ENCODE results near the gene FRA10AC1. TPM values are rescaled to one million over a fixed set of nuclear protein-coding genes. Genes with fewer than 3 reads are reported as not detected.

FRA10AC1 gene, protein sequence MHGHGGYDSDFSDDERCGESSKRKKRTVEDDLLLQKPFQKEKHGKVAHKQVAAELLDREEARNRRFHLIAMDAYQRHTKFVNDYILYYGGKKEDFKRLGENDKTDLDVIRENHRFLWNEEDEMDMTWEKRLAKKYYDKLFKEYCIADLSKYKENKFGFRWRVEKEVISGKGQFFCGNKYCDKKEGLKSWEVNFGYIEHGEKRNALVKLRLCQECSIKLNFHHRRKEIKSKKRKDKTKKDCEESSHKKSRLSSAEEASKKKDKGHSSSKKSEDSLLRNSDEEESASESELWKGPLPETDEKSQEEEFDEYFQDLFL
- total RNA-seq (16.5 TPM), polyA plus RNA-seq (1 to 10 TPM; 5.1 to 7.5 (median 5.7) TPM)

DNA sequence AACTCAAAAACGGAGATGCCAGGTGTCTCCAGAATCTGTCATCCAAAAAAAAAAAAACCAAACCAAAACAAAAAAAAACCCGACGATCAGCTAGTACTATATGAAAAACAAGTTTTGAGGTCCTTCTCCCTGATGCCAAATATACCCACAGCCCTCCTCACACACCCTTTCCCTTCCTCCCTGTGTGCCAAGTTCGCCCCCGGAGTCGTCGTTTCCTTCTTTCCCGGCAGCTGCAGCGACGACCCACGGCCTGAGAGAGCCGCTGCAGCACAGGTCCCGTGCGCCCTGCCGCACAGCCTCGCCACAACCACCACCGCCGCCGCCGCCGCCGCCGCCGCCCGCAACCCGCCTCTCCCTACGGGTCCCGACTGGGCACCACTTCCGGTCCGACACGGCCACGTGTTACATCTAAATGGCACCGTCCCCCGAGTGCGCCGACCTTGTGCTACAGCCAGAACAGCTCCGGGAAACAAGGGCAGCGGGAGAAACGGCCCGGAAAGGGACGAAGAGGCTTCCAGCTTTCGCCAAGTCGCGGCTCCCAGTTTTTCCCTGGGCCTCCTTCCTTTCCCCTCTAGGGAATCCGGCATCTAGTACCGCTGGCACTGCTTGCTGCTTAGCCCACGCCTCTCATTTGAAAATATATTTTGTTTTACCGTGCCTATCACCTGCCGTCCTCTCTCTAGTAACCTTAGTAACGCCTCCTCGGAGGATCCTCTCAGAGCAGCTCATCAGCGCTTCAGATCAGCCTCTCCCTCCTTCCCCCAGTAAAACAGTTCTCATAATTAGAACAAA lies at the start of gene FRA10AC1:
TSS of gene FRA10AC1 (minus strand) at position 383 of the 792 bp plus-strand sequence. CDS start 2,486 bp downstream, outside the sequence.
- ATAC-seq (ENCODE audit: low read depth in 2 of 2) = peak; percentile 89 to 90
- Mint-ChIP-seq H3K27ac (no peak within 1 kb of the TSS), H3K9me3 (peaks cover 0 to 2% (median 0%) of the 10 kb centered on the region in 7 donors)

GRCh38 chr10:93751832-93752231 lies 49.4 kb upstream of the FRA10AC1 start:
- Mint-ChIP-seq H3K27ac (no peak overlapping the region), H3K4me3 (peak overlapping the region in 3 of 4 donors; percentile 4 to 68 (median 47)), H3K27me3 (peaks cover 33% of the 10 kb centered on the region), H3K9me3 (peaks cover 0 to 6% (median 0%) of the 10 kb centered on the region in 7 donors), H3K4me1 (peaks cover 0 to 6% (median under 1%) of the 10 kb centered on the region in 4 donors), H3K36me3 (no peaks in the 10 kb centered on the region)
- Histone ChIP-seq H3K27me3 (ENCODE audit: control insufficient read depth, insufficient read depth, low read length) (peaks cover 12% of the 10 kb centered on the region), H3K4me1 (ENCODE audit: control insufficient read depth, insufficient read depth, low read length, poor library complexity, severe bottlenecking) (no peaks in the 10 kb centered on the region), H3K9me3 (ENCODE audit: control insufficient read depth in 2 of 2, low read length in 2 of 2) (no peaks in the 10 kb centered on the region), H3K27ac (ENCODE audit: insufficient read depth, low read length, poor library complexity, severe bottlenecking) (no peak overlapping the region), H3K4me3 (ENCODE audit: low read depth, low read length) (peak overlapping the region; percentile 51), H3K36me3 (ENCODE audit: control insufficient read depth, insufficient read depth, low read length) (no peaks in the 10 kb centered on the region)
- DNase-seq = peak in 2 of 3 donors; percentile 8 to 9
- ATAC-seq (ENCODE audit: low read depth in 2 of 2) = no peak

More for the DNA sequence above, at the start of gene FRA10AC1:
- H3K4me3 Mint-ChIP-seq = no peak within 1 kb of the TSS
- Histone ChIP-seq H3K4me3 (ENCODE audit: low read depth, low read length) (peak within 1 kb of the TSS; percentile 98), H3K4me1 (ENCODE audit: control insufficient read depth, insufficient read depth, low read length, poor library complexity, severe bottlenecking) (peaks cover 42% of the 10 kb centered on the region), H3K36me3 (ENCODE audit: control insufficient read depth, insufficient read depth, low read length) (peaks cover 18% of the 10 kb centered on the region), H3K27me3 (ENCODE audit: control insufficient read depth, insufficient read depth, low read length) (no peaks in the 10 kb centered on the region), H3K9me3 (ENCODE audit: control insufficient read depth in 2 of 2, low read length in 2 of 2) (no peaks in the 10 kb centered on the region), H3K27ac (ENCODE audit: insufficient read depth, low read length, poor library complexity, severe bottlenecking) (peak within 1 kb of the TSS; percentile 80)
- peak; percentile 81 to 93 (median 85) for DNase-seq
- H3K4me1 Mint-ChIP-seq = peaks cover 6 to 25% (median 16%) of the 10 kb centered on the region in 4 donors
- H3K36me3 Mint-ChIP-seq = peaks cover 11% of the 10 kb centered on the region
- no peaks in the 10 kb centered on the region for H3K27me3 Mint-ChIP-seq

- H3K4me1 Mint-ChIP-seq = peaks cover 0 to 6% (median under 1%) of the 10 kb centered on the region in 4 donors
- Histone ChIP-seq H3K4me3 (ENCODE audit: low read depth, low read length) (no peak overlapping the region), H3K36me3 (ENCODE audit: control insufficient read depth, insufficient read depth, low read length) (no peaks in the 10 kb centered on the region), H3K27me3 (ENCODE audit: control insufficient read depth, insufficient read depth, low read length) (peaks cover 10% of the 10 kb centered on the region), H3K4me1 (ENCODE audit: control insufficient read depth, insufficient read depth, low read length, poor library complexity, severe bottlenecking) (no peaks in the 10 kb centered on the region), H3K27ac (ENCODE audit: insufficient read depth, low read length, poor library complexity, severe bottlenecking) (no peak overlapping the region), H3K9me3 (ENCODE audit: control insufficient read depth in 2 of 2, low read length in 2 of 2) (no peaks in the 10 kb centered on the region)
- no peak overlapping the region for H3K27ac Mint-ChIP-seq
- ATAC-seq (ENCODE audit: low read depth in 2 of 2) = no peak
- H3K4me3 Mint-ChIP-seq = no peak overlapping the region
- no peaks in the 10 kb centered on the region for H3K36me3 Mint-ChIP-seq
- peaks cover 0 to 6% (median 0%) of the 10 kb centered on the region in 7 donors for H3K9me3 Mint-ChIP-seq
- no peak for DNase-seq
- peaks cover 29% of the 10 kb centered on the region for H3K27me3 Mint-ChIP-seq
Observed at GRCh38 chr10:93751124-93751523, 48.7 kb upstream of the FRA10AC1 start.

GRCh38 chr10:93749218-93749799 lies 46.9 kb upstream of the FRA10AC1 start:
- Mint-ChIP-seq H3K9me3 (peaks cover 0 to 4% (median 0%) of the 10 kb centered on the region in 7 donors), H3K27ac (no peak overlapping the region), H3K4me3 (no peak overlapping the region), H3K36me3 (no peaks in the 10 kb centered on the region), H3K27me3 (peaks cover 24% of the 10 kb centered on the region), H3K4me1 (peaks cover 0 to 6% (median 3%) of the 10 kb centered on the region in 4 donors)
- Histone ChIP-seq H3K4me1 (ENCODE audit: control insufficient read depth, insufficient read depth, low read length, poor library complexity, severe bottlenecking) (no peaks in the 10 kb centered on the region), H3K9me3 (ENCODE audit: control insufficient read depth in 2 of 2, low read length in 2 of 2) (no peaks in the 10 kb centered on the region), H3K4me3 (ENCODE audit: low read depth, low read length) (no peak overlapping the region), H3K27me3 (ENCODE audit: control insufficient read depth, insufficient read depth, low read length) (peaks cover 8% of the 10 kb centered on the region), H3K27ac (ENCODE audit: insufficient read depth, low read length, poor library complexity, severe bottlenecking) (no peak overlapping the region), H3K36me3 (ENCODE audit: control insufficient read depth, insufficient read depth, low read length) (no peaks in the 10 kb centered on the region)
- DNase-seq (no peak), ATAC-seq (ENCODE audit: low read depth in 2 of 2) (no peak)

- H3K27ac Mint-ChIP-seq = no peak overlapping the region
- ATAC-seq (ENCODE audit: low read depth in 2 of 2) (no peak), DNase-seq (peak in 1 of 3 donors; percentile 29)
- H3K36me3 Mint-ChIP-seq = no peaks in the 10 kb centered on the region
- H3K4me1 ChIP-seq (ENCODE audit: control insufficient read depth, insufficient read depth, low read length, poor library complexity, severe bottlenecking) = no peaks in the 10 kb centered on the region
- peaks cover 8% of the 10 kb centered on the region for H3K27me3 ChIP-seq (ENCODE audit: control insufficient read depth, insufficient read depth, low read length)
- H3K4me3 ChIP-seq (ENCODE audit: low read depth, low read length) = no peak overlapping the region
- H3K9me3 ChIP-seq (ENCODE audit: control insufficient read depth in 2 of 2, low read length in 2 of 2) = no peaks in the 10 kb centered on the region
- H3K4me3 Mint-ChIP-seq = no peak overlapping the region
- no peaks in the 10 kb centered on the region for H3K9me3 Mint-ChIP-seq
- peaks cover 19% of the 10 kb centered on the region for H3K27me3 Mint-ChIP-seq
- H3K4me1 Mint-ChIP-seq = peaks cover 0 to 4% (median 2%) of the 10 kb centered on the region in 4 donors
- no peaks in the 10 kb centered on the region for H3K36me3 ChIP-seq (ENCODE audit: control insufficient read depth, insufficient read depth, low read length)
- H3K27ac ChIP-seq (ENCODE audit: insufficient read depth, low read length, poor library complexity, severe bottlenecking) = no peak overlapping the region
Observed at GRCh38 chr10:93746844-93747284, 44.5 kb upstream of the FRA10AC1 start.

GRCh38 chr10:93745408-93746065 lies 43.1 kb upstream of the FRA10AC1 start:
- H3K4me1 ChIP-seq (ENCODE audit: control insufficient read depth, insufficient read depth, low read length, poor library complexity, severe bottlenecking) = no peaks in the 10 kb centered on the region
- peaks cover 24% of the 10 kb centered on the region for H3K27me3 Mint-ChIP-seq
- H3K4me3 Mint-ChIP-seq = no peak overlapping the region
- H3K36me3 ChIP-seq (ENCODE audit: control insufficient read depth, insufficient read depth, low read length) = no peaks in the 10 kb centered on the region
- H3K9me3 Mint-ChIP-seq = no peaks in the 10 kb centered on the region
- peaks cover 0 to 4% (median 0%) of the 10 kb centered on the region in 4 donors for H3K4me1 Mint-ChIP-seq
- H3K27ac ChIP-seq (ENCODE audit: insufficient read depth, low read length, poor library complexity, severe bottlenecking) = no peak overlapping the region
- H3K9me3 ChIP-seq (ENCODE audit: control insufficient read depth in 2 of 2, low read length in 2 of 2) = no peaks in the 10 kb centered on the region
- H3K36me3 Mint-ChIP-seq = no peaks in the 10 kb centered on the region
- H3K27ac Mint-ChIP-seq = no peak overlapping the region
- no peak overlapping the region for H3K4me3 ChIP-seq (ENCODE audit: low read depth, low read length)
- no peak for ATAC-seq (ENCODE audit: low read depth in 2 of 2)
- peaks cover under 1% of the 10 kb centered on the region for H3K27me3 ChIP-seq (ENCODE audit: control insufficient read depth, insufficient read depth, low read length)
- DNase-seq = no peak

Data from CD4-positive, CD25-positive, alpha-beta regulatory T cell (primary cell).